Aorta (tissue), 5 donors: ENCODE data around the gene FOXK1. TPM values are rescaled to one million over a fixed set of nuclear protein-coding genes. Genes with fewer than 3 reads are reported as not detected.
"Not testable (repeated sequence)": the region's sequence is repeated elsewhere in the genome, so short reads cannot be mapped to it uniquely, and the experiment has no call there.

Source experiments
- ATAC-seq: fragments of 200-7000 bp; cut with Tn5 transposase; one replicate; pipeline ENCODE4 v1.9.1; 2022; ENCODE audit warnings: moderate library complexity; ENCODE audit not compliant: low FRiP score
- DNase-seq, 2 donors: peaks; one replicate each; pipeline ENCODE4 v3.0.0-alpha.2; 2020
- H3K27ac ChIP-seq, 2 donors: one replicate each; pipeline ENCODE4 v1.5.1; 2013; ENCODE audit warnings: low read length in 2 of 2, mild to moderate bottlenecking in 2 of 2, moderate library complexity in 2 of 2, control low read depth in 1 of 2, inconsistent platforms in 1 of 2, low read depth in 1 of 2
- H3K27me3 ChIP-seq, 2 donors: one replicate each; pipeline ENCODE4 v1.6.1; 2013; ENCODE audit warnings: control low read depth in 1 of 2, low read length in 1 of 2, mild to moderate bottlenecking in 1 of 2, moderate library complexity in 1 of 2; ENCODE audit not compliant: insufficient read depth in 2 of 2, control insufficient read depth in 1 of 2
- H3K36me3 ChIP-seq, 2 donors: one replicate each; pipeline ENCODE4 v1.6.1; 2013; ENCODE audit warnings: control low read depth in 1 of 2, low read length in 1 of 2, mild to moderate bottlenecking in 1 of 2; ENCODE audit not compliant: insufficient read depth in 2 of 2, control insufficient read depth in 1 of 2
- H3K4me1 ChIP-seq, 2 donors: one replicate each; pipeline ENCODE4 v1.6.1; 2013; ENCODE audit warnings: low read length in 2 of 2, control low read depth in 1 of 2, mild to moderate bottlenecking in 1 of 2, moderate library complexity in 1 of 2; ENCODE audit not compliant: insufficient read depth in 2 of 2, control insufficient read depth in 1 of 2
- H3K4me3 ChIP-seq, 2 donors: one replicate each; pipeline ENCODE4 v1.5.1; 2013; ENCODE audit warnings: low read length in 2 of 2, control low read depth in 1 of 2, mild to moderate bottlenecking in 1 of 2
- H3K9me3 ChIP-seq: one replicate; pipeline ENCODE4 v1.6.1; 2013; ENCODE audit warnings: mild to moderate bottlenecking, low read length; ENCODE audit not compliant: control insufficient read depth
- WGBS, 2 donors: extraction: QIAGEN DNeasy Blood & Tissue Kit; methylation state at CpG; one replicate each; pipeline ENCODE4 v1.1.7; 2013; 5-methylcytosine and 5-hydroxymethylcytosine counted together
- intact Hi-C, 2 donors: fragments of 100-400 bp; cut with DNase I; formaldehyde crosslinking; loops; one replicate each; pipeline versions ENCODE4 v1.14.2 to v1.15.0; 2022
- polyA plus RNA-seq, 2 donors: library from polyadenylated mRNA; stranded (reverse); fragments of 200-250 nt; gene quantifications; one replicate each; pipeline ENCODE4 v1.2.3, GENCODE V29; 2013
- total RNA-seq, 2 donors: library from RNA; stranded (reverse); fragmentation: NEBNext Ultra II Directional; extraction: Animal tissue kit (Norgen Biotek cat#: 25700); gene quantifications; one replicate each; pipeline ENCODE4 v1.2.1, GENCODE V29; 2021
- donor health status: healthy with polysubstance abuse.
- donor health status: Bipolar disorder and iron deficiency.
- donor health status: DM: no; HTN: no; CAD: no.
- donor health status: DM: no; HTN: no; CAD: no.
- donor health status: DM: yes; HTN: yes; CAD: no.

Gene FOXK1
- total and polyA plus RNA-seq, 4 donors = 5.1 to 47.5 (median 25.1) TPM

- intact Hi-C loops, H3K4me3 ChIP-seq, H3K27ac ChIP-seq, ATAC-seq, H3K9me3 ChIP-seq, H3K36me3 ChIP-seq, H3K4me1 ChIP-seq, DNase-seq, H3K27me3 ChIP-seq: not testable (repeated sequence)
- 72 to 80% methylated on average over 12 to 14 of the region's 14 CpGs for WGBS, 2 donors
Observed at GRCh38 chr7:4794171-4794570, 112.1 kb downstream of the FOXK1 start.

DNA sequence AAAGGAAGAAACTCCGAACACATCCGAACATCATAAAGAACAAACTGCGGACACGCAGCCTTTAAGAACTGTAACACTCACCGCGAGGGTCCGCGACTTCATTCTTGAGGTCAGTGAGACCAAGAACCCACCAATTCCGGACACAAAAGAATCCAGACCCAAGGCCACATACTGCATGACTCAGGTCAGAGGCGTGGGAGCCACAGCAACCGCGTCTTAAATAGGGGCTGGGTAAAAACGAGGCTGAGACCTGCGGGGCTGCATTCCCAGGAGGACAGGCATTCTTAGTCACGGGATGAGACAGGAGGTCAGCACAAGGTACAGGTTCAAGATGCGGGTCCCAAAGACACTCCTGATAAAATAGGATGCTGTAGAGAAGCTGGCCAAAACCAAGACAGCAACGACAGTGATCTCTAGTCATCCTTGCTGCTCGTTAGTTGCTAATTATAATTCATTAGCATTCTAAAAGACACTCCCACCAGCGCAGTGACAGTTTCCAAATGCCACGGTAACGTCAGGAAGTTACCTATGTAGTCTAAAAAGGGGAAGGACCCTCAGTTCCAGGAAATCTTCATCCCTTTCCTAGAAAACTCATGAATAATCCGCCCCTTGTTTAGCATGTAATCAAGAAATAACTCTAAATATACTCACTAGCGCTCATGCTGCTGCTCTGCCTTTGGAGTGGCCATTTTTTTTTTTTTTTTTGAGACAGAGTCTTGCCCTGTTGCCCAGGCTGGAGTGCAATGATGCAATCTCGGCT lies 112.7 kb downstream of the FOXK1 start:
- Histone ChIP-seq H3K4me3 (no peak overlapping the region), H3K36me3 (peaks cover 0 to 6% of the 10 kb centered on the region in 2 donors), H3K4me1 (no peaks in the 10 kb centered on the region), H3K27ac (no peak overlapping the region), H3K9me3 (no peaks in the 10 kb centered on the region), H3K27me3 (no peaks in the 10 kb centered on the region)
- no peak for DNase-seq
- intact Hi-C loops = loop anchor here in 1 of 2 donors (5.0 kb wide), 1 partner anchor 88 kb away; the partner anchor contains the start of gene RADIL
- WGBS, 2 donors = 84 to 87% methylated on average over 24 of the region's 24 CpGs
- no peak for ATAC-seq

- no peaks in the 10 kb centered on the region for H3K9me3 ChIP-seq
- H3K27me3 ChIP-seq = no peaks in the 10 kb centered on the region
- H3K27ac ChIP-seq = no peak overlapping the region
- DNase-seq (no peak), ATAC-seq (no peak)
- intact Hi-C loops = loop anchor here (2.0 to 5.0 kb wide), 2 partner anchors 86 to 288 kb away; partner anchors contain the start of gene RADIL (in 1 of the 2)
- 72 to 77% methylated on average over 9 of the region's 9 CpGs for WGBS, 2 donors
- no peaks in the 10 kb centered on the region for H3K4me1 ChIP-seq
- H3K4me3 ChIP-seq = no peak overlapping the region
- H3K36me3 ChIP-seq = no peaks in the 10 kb centered on the region
Observed at GRCh38 chr7:4796453-4796852, 114.4 kb downstream of the FOXK1 start.

GRCh38 chr7:4797858-4798705 lies 116.0 kb downstream of the FOXK1 start:
- peak; percentile 81 for ATAC-seq
- Histone ChIP-seq H3K9me3 (no peaks in the 10 kb centered on the region), H3K4me3 (no peak overlapping the region), H3K36me3 (no peaks in the 10 kb centered on the region), H3K4me1 (no peaks in the 10 kb centered on the region), H3K27me3 (no peaks in the 10 kb centered on the region), H3K27ac (no peak overlapping the region)
- peak in 1 of 2 donors; percentile 88 for DNase-seq
- WGBS, 2 donors = 29 to 32% methylated on average over 37 of the region's 37 CpGs
- intact Hi-C loops = loop anchor here (2.0 to 5.0 kb wide), 3 partner anchors 84 to 287 kb away; partner anchors contain the start of gene RADIL (in 2 of the 2)

- Histone ChIP-seq H3K27ac (no peak overlapping the region), H3K27me3 (no peaks in the 10 kb centered on the region), H3K36me3 (no peaks in the 10 kb centered on the region), H3K4me1 (no peaks in the 10 kb centered on the region), H3K9me3 (no peaks in the 10 kb centered on the region), H3K4me3 (no peak overlapping the region)
- peak; percentile 4 for ATAC-seq
- intact Hi-C loops = loop anchor here (2.0 to 5.0 kb wide), 3 partner anchors 84 to 286 kb away; partner anchors contain the start of gene RADIL (in 2 of the 2)
- 73 to 77% methylated on average over 15 of the region's 15 CpGs for WGBS, 2 donors
- no peak for DNase-seq
Observed at GRCh38 chr7:4798706-4799235, 116.7 kb downstream of the FOXK1 start.

DNA sequence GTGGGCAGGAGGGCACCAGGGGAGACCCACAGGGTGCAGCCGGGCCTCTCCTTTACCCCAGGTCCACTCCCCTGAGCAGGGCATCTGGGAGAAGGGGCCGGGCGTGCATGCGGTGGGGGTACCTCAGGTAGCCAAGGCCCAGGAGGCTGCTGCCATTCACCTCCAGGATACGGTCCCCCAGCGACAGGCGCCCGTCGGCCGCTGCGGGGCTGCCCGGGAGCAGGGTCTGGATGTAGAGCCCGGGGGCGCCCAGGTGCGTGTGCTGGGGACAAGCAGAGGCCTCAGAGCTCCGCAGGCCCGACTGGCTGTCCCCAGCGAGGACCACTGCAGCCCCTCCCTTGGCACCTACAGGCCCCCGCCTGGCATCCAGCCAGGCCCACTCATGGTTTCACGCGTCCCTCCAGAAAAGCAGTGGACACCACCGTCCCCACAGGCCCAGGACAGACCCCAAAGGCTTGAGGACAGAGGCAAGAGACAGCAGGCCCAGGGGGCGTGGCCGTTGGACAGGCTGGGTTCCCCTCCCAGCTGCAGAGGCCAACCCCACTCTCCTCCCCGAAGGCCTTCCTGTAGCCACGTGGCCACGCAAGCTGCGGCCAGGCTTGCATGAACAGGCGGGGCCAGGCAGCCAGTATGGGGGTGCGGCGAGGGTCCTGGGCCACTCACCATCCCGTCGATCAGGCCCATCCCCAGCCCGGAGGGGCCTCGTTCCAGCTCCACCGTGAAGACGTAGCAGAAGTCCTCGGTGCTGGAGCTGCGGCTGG lies 117.6 kb downstream of the FOXK1 start:
- Histone ChIP-seq H3K9me3 (no peaks in the 10 kb centered on the region), H3K27ac (no peak overlapping the region), H3K4me1 (no peaks in the 10 kb centered on the region), H3K36me3 (no peaks in the 10 kb centered on the region), H3K27me3 (no peaks in the 10 kb centered on the region), H3K4me3 (no peak overlapping the region)
- ATAC-seq (peak; percentile 41), DNase-seq (peak in 1 of 2 donors; percentile 76)
- 84 to 87% methylated on average over 37 to 39 of the region's 39 CpGs for WGBS, 2 donors
- intact Hi-C loops = loop anchor here (2.0 to 5.0 kb wide), 3 partner anchors 83 to 285 kb away; partner anchors contain the start of gene RADIL (in 2 of the 2)

DNA sequence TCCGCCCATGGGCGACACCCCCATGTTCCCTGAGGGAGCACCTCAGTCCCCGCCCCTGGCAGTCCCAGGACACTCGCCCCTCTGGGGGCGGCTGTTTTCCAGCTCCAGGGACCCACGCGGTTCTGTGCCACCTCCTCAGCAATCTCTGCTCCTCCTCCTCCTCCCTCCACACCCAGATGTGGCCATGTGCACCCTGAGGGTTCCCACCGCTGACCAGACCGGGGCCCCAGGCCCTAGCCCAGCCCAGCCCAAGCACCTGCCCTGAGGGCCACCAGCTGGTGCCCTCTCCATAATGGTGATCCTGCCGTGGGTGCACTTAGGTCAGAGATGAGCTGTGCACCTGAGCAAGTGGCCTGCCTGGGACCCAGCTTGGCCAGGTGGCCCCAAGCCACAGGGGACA lies 118.4 kb downstream of the FOXK1 start:
- Histone ChIP-seq H3K27ac (no peak overlapping the region), H3K4me3 (no peak overlapping the region), H3K27me3 (no peaks in the 10 kb centered on the region), H3K4me1 (no peaks in the 10 kb centered on the region), H3K9me3 (no peaks in the 10 kb centered on the region), H3K36me3 (no peaks in the 10 kb centered on the region)
- 88% methylated on average over 8 to 10 of the region's 10 CpGs for WGBS, 2 donors
- intact Hi-C loops = no loop called here
- ATAC-seq (no peak), DNase-seq (no peak)
